K562 (cell line): ENCODE results near the gene DISP1. TPM values are rescaled to one million over a fixed set of nuclear protein-coding genes. Genes with fewer than 3 reads are reported as not detected.

Source experiments
- ATF1 ChIP-seq, 2 experiments: fragments of 450-650 bp in 1 of 2; IDR thresholded peaks; 2 replicates each; pipeline ENCODE4 v1.6.1; 2016; ENCODE audit warnings: missing compliant biosample characterization in 1 of 2, missing genetic modification characterization in 1 of 2
- ATF7 ChIP-seq: fragments of 450-650 bp; IDR thresholded peaks from 2 replicates; pipeline ENCODE4 v1.7.1; 2014; ENCODE audit warnings: mild to moderate bottlenecking, moderate library complexity
- CBX1 ChIP-seq: sonication (generic); IDR thresholded peaks from 2 replicates; pipeline ENCODE4 v1.6.1; 2016; ENCODE audit warnings: antibody characterized with exemption, low read depth, mild to moderate bottlenecking
- CBX3 ChIP-seq, 2 experiments: IDR thresholded peaks; 1 replicate in 1 of 2; 2 replicates in 1 of 2; pipeline ENCODE4 v1.6.1; 2012; ENCODE audit warnings: inconsistent platforms in 2 of 2, low read length in 2 of 2, borderline replicate concordance in 1 of 2, control low read depth in 1 of 2
- CEBPB ChIP-seq: fragments of 450-650 bp; IDR thresholded peaks from 2 replicates; pipeline ENCODE4 v1.6.1; 2016; ENCODE audit warnings: missing genetic modification characterization, missing compliant biosample characterization
- EP400 ChIP-seq: fragments of 450-650 bp; IDR thresholded peaks from 2 replicates; pipeline ENCODE4 v1.6.1; 2017; ENCODE audit warnings: antibody characterized with exemption, mild to moderate bottlenecking, moderate library complexity
- KDM1A ChIP-seq, 2 experiments: fragments of 450-650 bp; IDR thresholded peaks; 2 replicates each; pipeline ENCODE4 v1.6.1; 2016; ENCODE audit warnings: mild to moderate bottlenecking in 2 of 2
- NCOA2 ChIP-seq, 2 experiments: fragments of 450-650 bp; IDR thresholded peaks; 2 replicates each; pipeline ENCODE4 v1.6.1; 2018; ENCODE audit warnings: mild to moderate bottlenecking in 2 of 2, moderate library complexity in 1 of 2; ENCODE audit not compliant: partially characterized antibody in 2 of 2
- NR1H2 ChIP-seq: sonication (generic); formaldehyde crosslinking; IDR thresholded peaks from 2 replicates; pipeline ENCODE4 v1.4.0; 2020; ENCODE audit warnings: mild to moderate bottlenecking, missing genetic modification reagents
- PHB ChIP-seq: fragments of 250-450 bp; sonication (Bioruptor Pico); IDR thresholded peaks from 2 replicates; pipeline ENCODE4 v1.5.0; 2021
- SMARCA5 ChIP-seq: fragments of 450-650 bp; IDR thresholded peaks from 2 replicates; pipeline ENCODE4 v1.6.1; 2016
- ZNF217 ChIP-seq: sonication (generic); formaldehyde crosslinking; IDR thresholded peaks from 2 replicates; pipeline ENCODE4 v1.8.0; 2022; ENCODE audit warnings: mild to moderate bottlenecking, missing genetic modification reagents
- ZNF24 ChIP-seq: fragments of 450-650 bp; IDR thresholded peaks from 2 replicates; pipeline ENCODE4 v1.6.1; 2016
- ZNF282 ChIP-seq: sonication (generic); formaldehyde crosslinking; IDR thresholded peaks from 2 replicates; pipeline ENCODE4 v1.8.1; 2023; ENCODE audit warnings: missing genetic modification reagents
- ZNF3 ChIP-seq: fragments of 250-450 bp; sonication (Bioruptor Pico); IDR thresholded peaks from 2 replicates; pipeline ENCODE4 v1.5.0; 2021; ENCODE audit warnings: mild to moderate bottlenecking, moderate library complexity
- ZNF436 ChIP-seq: fragments of 250-450, 450-650 bp; sonication (Bioruptor Pico); formaldehyde crosslinking; IDR thresholded peaks from 2 replicates; pipeline ENCODE4 v1.7.0; 2020; ENCODE audit warnings: mild to moderate bottlenecking
- polyA plus RNA-seq, 8 experiments: library from polyadenylated mRNA; depleted of rRNA in 4 of 8; stranded (reverse) in 5 of 8; unstranded in 3 of 8; fragments of >200 nt; fragmentation: Nextera tagmentation in 2 of 8; fragmentation: Illumina TruSeq in 1 of 8; extraction: Ambion mirVana in 2 of 8; extraction: Trizol in 1 of 8; gene quantifications; 2 replicates each; pipeline versions ENCODE4 v1.2.1 to v1.2.3, GENCODE V29; 2011 to 2014; ENCODE audit warnings: inconsistent platforms in 1 of 8, missing spikeins in 1 of 8
- total RNA-seq, 7 experiments: library from RNA; depleted of rRNA in 6 of 7; stranded (reverse); fragments of >200 nt in 6 of 7; fragmentation: Illumina TruSeq in 2 of 7; extraction: Trizol in 2 of 7; gene quantifications; 2 replicates each; pipeline versions ENCODE4 v1.2.1 to v1.2.3, GENCODE V29; 2011 to 2021; ENCODE audit warnings: low replicate concordance in 1 of 7
- TF ChIP-seq, protein P1 (sequence below): fragments of 250-450 bp; sonication (Bioruptor Pico); IDR thresholded peaks from 2 replicates; pipeline ENCODE4 v1.5.0; 2022; ENCODE audit warnings: mild to moderate bottlenecking
- TF ChIP-seq, protein P2 (sequence below), 3 experiments: IDR thresholded peaks in 2 of 3; conservative IDR thresholded peaks in 1 of 3; 2 replicates each; pipeline ENCODE4 v1.5.1; 2011 to 2012; ENCODE audit warnings: low read length in 3 of 3, mild to moderate bottlenecking in 3 of 3, control low read depth in 2 of 3, improper control_type of control experiment in 1 of 3, inconsistent platforms in 1 of 3, low read depth in 1 of 3, mixed read lengths in 1 of 3, moderate library complexity in 1 of 3; ENCODE audit not compliant: insufficient read depth in 2 of 3
- TF ChIP-seq, protein P3 (sequence below): IDR thresholded peaks from 3 replicates; pipeline ENCODE4 v1.6.1; 2011; ENCODE audit warnings: borderline replicate concordance, mild to moderate bottlenecking, moderate library complexity; ENCODE audit not compliant: insufficient read length; ENCODE audit errors: extremely low read depth
- TF ChIP-seq, protein P4 (sequence below): sonication (generic); formaldehyde crosslinking; IDR thresholded peaks from 2 replicates; pipeline ENCODE4 v1.9.0; 2022; ENCODE audit warnings: mild to moderate bottlenecking, missing genetic modification reagents
- TF ChIP-seq, protein P5 (sequence below): fragments of 450-650 bp; IDR thresholded peaks from 2 replicates; pipeline ENCODE4 v1.6.1; 2018; ENCODE audit warnings: mild to moderate bottlenecking, low read depth; ENCODE audit not compliant: partially characterized antibody

Gene DISP1
- total and polyA plus RNA-seq, 9 of the 15 experiments (the other 6 are each of a cell fraction or from before 2014, with no cell fraction given): 0.02 to 0.35 (median 0.04) TPM; not detected in 2

DNA sequence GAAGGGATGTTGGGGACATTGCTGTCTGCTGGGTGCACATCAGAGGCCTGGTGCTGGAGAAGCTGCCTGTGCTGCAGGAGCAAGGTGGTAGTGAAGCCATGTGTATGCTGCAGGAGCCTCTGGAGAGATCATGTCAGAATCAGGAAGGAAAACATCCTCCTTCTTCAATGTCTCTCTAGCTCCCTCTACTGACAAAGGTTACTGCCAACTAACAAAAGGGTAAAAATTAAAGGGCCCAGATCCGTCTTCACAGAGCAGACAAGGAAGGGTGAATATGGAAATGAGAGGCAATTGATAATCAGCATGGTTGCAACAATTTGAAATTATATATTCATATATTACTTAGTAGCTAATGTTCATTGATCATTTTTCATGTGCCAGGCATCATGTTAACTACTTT lies 45.7 kb upstream of the DISP1 start (continued):
- TF ChIP-seq, protein P1, sequence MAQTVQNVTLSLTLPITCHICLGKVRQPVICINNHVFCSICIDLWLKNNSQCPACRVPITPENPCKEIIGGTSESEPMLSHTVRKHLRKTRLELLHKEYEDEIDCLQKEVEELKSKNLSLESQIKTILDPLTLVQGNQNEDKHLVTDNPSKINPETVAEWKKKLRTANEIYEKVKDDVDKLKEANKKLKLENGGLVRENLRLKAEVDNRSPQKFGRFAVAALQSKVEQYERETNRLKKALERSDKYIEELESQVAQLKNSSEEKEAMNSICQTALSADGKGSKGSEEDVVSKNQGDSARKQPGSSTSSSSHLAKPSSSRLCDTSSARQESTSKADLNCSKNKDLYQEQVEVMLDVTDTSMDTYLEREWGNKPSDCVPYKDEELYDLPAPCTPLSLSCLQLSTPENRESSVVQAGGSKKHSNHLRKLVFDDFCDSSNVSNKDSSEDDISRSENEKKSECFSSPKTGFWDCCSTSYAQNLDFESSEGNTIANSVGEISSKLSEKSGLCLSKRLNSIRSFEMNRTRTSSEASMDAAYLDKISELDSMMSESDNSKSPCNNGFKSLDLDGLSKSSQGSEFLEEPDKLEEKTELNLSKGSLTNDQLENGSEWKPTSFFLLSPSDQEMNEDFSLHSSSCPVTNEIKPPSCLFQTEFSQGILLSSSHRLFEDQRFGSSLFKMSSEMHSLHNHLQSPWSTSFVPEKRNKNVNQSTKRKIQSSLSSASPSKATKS (CRISPR knock-in tag): no peak
- TF ChIP-seq PHB: no peak
- TF ChIP-seq CBX1: 0 out of 2 replicates have a peak, but pooled peaks have one; percentile 43
- TF ChIP-seq ZNF3 (CRISPR knock-in tag): no peak
- TF ChIP-seq ZNF282 (CRISPR knock-in tag): no peak
- no peak for TF ChIP-seq CEBPB (tag)
- TF ChIP-seq EP400: no peak
- TF ChIP-seq NCOA2 (IDR thresholded peaks at IDR 0.05; ENCODE audit: partially characterized antibody in 2 of 2): no peak
- TF ChIP-seq ATF7: no peak
- TF ChIP-seq KDM1A (IDR thresholded peaks at IDR 0.05): peak in 1 of 2 experiments; percentile 63; a peak in 2 of 4 replicates
- TF ChIP-seq CBX3 (IDR thresholded peaks at IDR 0.05; ENCODE audit: borderline replicate concordance in 1 of 2, low read length in 2 of 2): peak in 1 of 2 experiments; percentile 99; a peak in 2 of 3 replicates
- TF ChIP-seq, protein P2, sequence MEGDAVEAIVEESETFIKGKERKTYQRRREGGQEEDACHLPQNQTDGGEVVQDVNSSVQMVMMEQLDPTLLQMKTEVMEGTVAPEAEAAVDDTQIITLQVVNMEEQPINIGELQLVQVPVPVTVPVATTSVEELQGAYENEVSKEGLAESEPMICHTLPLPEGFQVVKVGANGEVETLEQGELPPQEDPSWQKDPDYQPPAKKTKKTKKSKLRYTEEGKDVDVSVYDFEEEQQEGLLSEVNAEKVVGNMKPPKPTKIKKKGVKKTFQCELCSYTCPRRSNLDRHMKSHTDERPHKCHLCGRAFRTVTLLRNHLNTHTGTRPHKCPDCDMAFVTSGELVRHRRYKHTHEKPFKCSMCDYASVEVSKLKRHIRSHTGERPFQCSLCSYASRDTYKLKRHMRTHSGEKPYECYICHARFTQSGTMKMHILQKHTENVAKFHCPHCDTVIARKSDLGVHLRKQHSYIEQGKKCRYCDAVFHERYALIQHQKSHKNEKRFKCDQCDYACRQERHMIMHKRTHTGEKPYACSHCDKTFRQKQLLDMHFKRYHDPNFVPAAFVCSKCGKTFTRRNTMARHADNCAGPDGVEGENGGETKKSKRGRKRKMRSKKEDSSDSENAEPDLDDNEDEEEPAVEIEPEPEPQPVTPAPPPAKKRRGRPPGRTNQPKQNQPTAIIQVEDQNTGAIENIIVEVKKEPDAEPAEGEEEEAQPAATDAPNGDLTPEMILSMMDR (IDR thresholded peaks at IDR 0.05 in 2 of 3, conservative IDR thresholded peaks at IDR 0.05 in 1 of 3; ENCODE audit: insufficient read depth in 2 of 3, low read depth in 1 of 3, low read length in 3 of 3): peak; percentile 37 to 47 (median 38); a peak in 5 of 6 replicates
- no peak for TF ChIP-seq NR1H2 (CRISPR knock-in tag)
- TF ChIP-seq, protein P3, sequence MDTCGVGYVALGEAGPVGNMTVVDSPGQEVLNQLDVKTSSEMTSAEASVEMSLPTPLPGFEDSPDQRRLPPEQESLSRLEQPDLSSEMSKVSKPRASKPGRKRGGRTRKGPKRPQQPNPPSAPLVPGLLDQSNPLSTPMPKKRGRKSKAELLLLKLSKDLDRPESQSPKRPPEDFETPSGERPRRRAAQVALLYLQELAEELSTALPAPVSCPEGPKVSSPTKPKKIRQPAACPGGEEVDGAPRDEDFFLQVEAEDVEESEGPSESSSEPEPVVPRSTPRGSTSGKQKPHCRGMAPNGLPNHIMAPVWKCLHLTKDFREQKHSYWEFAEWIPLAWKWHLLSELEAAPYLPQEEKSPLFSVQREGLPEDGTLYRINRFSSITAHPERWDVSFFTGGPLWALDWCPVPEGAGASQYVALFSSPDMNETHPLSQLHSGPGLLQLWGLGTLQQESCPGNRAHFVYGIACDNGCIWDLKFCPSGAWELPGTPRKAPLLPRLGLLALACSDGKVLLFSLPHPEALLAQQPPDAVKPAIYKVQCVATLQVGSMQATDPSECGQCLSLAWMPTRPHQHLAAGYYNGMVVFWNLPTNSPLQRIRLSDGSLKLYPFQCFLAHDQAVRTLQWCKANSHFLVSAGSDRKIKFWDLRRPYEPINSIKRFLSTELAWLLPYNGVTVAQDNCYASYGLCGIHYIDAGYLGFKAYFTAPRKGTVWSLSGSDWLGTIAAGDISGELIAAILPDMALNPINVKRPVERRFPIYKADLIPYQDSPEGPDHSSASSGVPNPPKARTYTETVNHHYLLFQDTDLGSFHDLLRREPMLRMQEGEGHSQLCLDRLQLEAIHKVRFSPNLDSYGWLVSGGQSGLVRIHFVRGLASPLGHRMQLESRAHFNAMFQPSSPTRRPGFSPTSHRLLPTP: no peak
- TF ChIP-seq SMARCA5: peak; percentile 82; the same call in 1 of the 2 replicates
- TF ChIP-seq ZNF217: no peak
- TF ChIP-seq, protein P4, sequence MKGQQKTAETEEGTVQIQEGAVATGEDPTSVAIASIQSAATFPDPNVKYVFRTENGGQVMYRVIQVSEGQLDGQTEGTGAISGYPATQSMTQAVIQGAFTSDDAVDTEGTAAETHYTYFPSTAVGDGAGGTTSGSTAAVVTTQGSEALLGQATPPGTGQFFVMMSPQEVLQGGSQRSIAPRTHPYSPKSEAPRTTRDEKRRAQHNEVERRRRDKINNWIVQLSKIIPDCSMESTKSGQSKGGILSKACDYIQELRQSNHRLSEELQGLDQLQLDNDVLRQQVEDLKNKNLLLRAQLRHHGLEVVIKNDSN (CRISPR knock-in tag): no peak
- no peak for TF ChIP-seq ZNF436 (CRISPR knock-in tag)
- TF ChIP-seq ZNF24: no peak
- TF ChIP-seq, protein P5, sequence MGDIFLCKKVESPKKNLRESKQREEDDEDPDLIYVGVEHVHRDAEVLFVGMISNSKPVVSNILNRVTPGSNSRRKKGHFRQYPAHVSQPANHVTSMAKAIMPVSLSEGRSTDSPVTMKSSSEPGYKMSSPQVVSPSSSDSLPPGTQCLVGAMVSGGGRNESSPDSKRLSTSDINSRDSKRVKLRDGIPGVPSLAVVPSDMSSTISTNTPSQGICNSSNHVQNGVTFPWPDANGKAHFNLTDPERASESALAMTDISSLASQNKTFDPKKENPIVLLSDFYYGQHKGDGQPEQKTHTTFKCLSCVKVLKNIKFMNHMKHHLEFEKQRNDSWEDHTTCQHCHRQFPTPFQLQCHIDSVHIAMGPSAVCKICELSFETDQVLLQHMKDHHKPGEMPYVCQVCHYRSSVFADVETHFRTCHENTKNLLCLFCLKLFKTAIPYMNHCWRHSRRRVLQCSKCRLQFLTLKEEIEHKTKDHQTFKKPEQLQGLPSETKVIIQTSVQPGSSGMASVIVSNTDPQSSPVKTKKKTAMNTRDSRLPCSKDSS: peak; percentile 73
- TF ChIP-seq ATF1 (CRISPR knock-in tag; IDR thresholded peaks at IDR 0.05): no peak
- no peak for TF ChIP-seq ATF1 (tag; IDR thresholded peaks at IDR 0.05)
